Ectodermal cell (in vitro differentiated cells): ENCODE results near the gene AQP12A.

Experiments
- H3K27ac ChIP-seq: 2 replicates; pipeline ENCODE4 v1.7.0; 2013; ENCODE audit warnings: mild to moderate bottlenecking, low read depth, low read length; ENCODE audit not compliant: insufficient read depth, poor library complexity, severe bottlenecking
- H3K27me3 ChIP-seq: 2 replicates; pipeline ENCODE4 v1.7.0; 2013; ENCODE audit warnings: mild to moderate bottlenecking, low read length; ENCODE audit not compliant: insufficient read depth, control insufficient read depth, poor library complexity, severe bottlenecking
- H3K36me3 ChIP-seq: one replicate; pipeline ENCODE4 v1.7.0; 2013; ENCODE audit warnings: low read length; ENCODE audit not compliant: control insufficient read depth, insufficient read depth
- H3K4me1 ChIP-seq: one replicate; pipeline ENCODE4 v1.7.0; 2013; ENCODE audit warnings: low read length; ENCODE audit not compliant: control insufficient read depth, insufficient read depth
- H3K4me3 ChIP-seq: 2 replicates; pipeline ENCODE4 v1.7.0; 2013; ENCODE audit warnings: low read depth, low read length, control low read depth; ENCODE audit not compliant: insufficient read depth
- H3K9me3 ChIP-seq: 2 replicates; pipeline ENCODE4 v1.7.0; 2013; ENCODE audit warnings: mild to moderate bottlenecking, low read length, moderate library complexity; ENCODE audit not compliant: control insufficient read depth
- WGBS, 2 experiments: methylation state at CpG; one replicate each; pipeline ENCODE4 v1.1.7; 2013; ENCODE audit warnings: missing lambda C conversion rate in 2 of 2; 5-methylcytosine and 5-hydroxymethylcytosine counted together

AQP12A gene

GRCh38 chr2:240707043-240707756 is 15.5 kb downstream of the AQP12A start:
- no peaks in the 10 kb centered on the region for H3K36me3 ChIP-seq
- no peaks in the 10 kb centered on the region for H3K9me3 ChIP-seq
- H3K27me3 ChIP-seq: no peaks in the 10 kb centered on the region
- H3K4me3 ChIP-seq: no peak overlapping the region
- WGBS, 2 experiments: 79 to 87% methylated on average over 14 to 15 of the region's 15 CpGs
- no peaks in the 10 kb centered on the region for H3K4me1 ChIP-seq
- no peak overlapping the region for H3K27ac ChIP-seq

GRCh38 chr2:240707821-240708220 is 16.2 kb downstream of the AQP12A start:
- H3K9me3 ChIP-seq: no peaks in the 10 kb centered on the region
- H3K27ac ChIP-seq: no peak overlapping the region
- H3K36me3 ChIP-seq: no peaks in the 10 kb centered on the region
- no peaks in the 10 kb centered on the region for H3K27me3 ChIP-seq
- H3K4me3 ChIP-seq: no peak overlapping the region
- 85 to 90% methylated on average over 10 of the region's 10 CpGs for WGBS, 2 experiments
- H3K4me1 ChIP-seq: no peaks in the 10 kb centered on the region

GRCh38 chr2:240708457-240708856 is 16.8 kb downstream of the AQP12A start:
- no peaks in the 10 kb centered on the region for H3K27me3 ChIP-seq
- 79% methylated on average over 7 of the region's 7 CpGs for WGBS, 2 experiments
- H3K36me3 ChIP-seq: no peaks in the 10 kb centered on the region
- H3K27ac ChIP-seq: no peak overlapping the region
- no peaks in the 10 kb centered on the region for H3K4me1 ChIP-seq
- no peak overlapping the region for H3K4me3 ChIP-seq
- H3K9me3 ChIP-seq: no peaks in the 10 kb centered on the region

GRCh38 chr2:240711296-240711695 is 19.6 kb downstream of the AQP12A start:
- WGBS, 2 experiments: 92 to 95% methylated on average over 9 of the region's 9 CpGs
- Histone ChIP-seq H3K36me3 (no peaks in the 10 kb centered on the region), H3K4me1 (no peaks in the 10 kb centered on the region), H3K27ac (no peak overlapping the region), H3K4me3 (no peak overlapping the region), H3K27me3 (no peaks in the 10 kb centered on the region), H3K9me3 (no peaks in the 10 kb centered on the region)

GRCh38 chr2:240711701-240712100 is 20.0 kb downstream of the AQP12A start:
- Histone ChIP-seq H3K36me3 (no peaks in the 10 kb centered on the region), H3K9me3 (no peaks in the 10 kb centered on the region), H3K4me3 (no peak overlapping the region), H3K27ac (no peak overlapping the region), H3K4me1 (no peaks in the 10 kb centered on the region), H3K27me3 (no peaks in the 10 kb centered on the region)
- 90 to 91% methylated on average over 5 of the region's 5 CpGs for WGBS, 2 experiments

- Histone ChIP-seq H3K27ac (no peak overlapping the region), H3K27me3 (no peaks in the 10 kb centered on the region), H3K4me1 (no peaks in the 10 kb centered on the region), H3K36me3 (no peaks in the 10 kb centered on the region), H3K9me3 (no peaks in the 10 kb centered on the region), H3K4me3 (no peak overlapping the region)
- 92 to 94% methylated on average over 9 of the region's 9 CpGs for WGBS, 2 experiments
Observed at GRCh38 chr2:240712121-240712520, 20.5 kb downstream of the AQP12A start.

GRCh38 chr2:240713071-240713927 is 21.6 kb downstream of the AQP12A start:
- Histone ChIP-seq H3K27me3 (no peaks in the 10 kb centered on the region), H3K9me3 (no peaks in the 10 kb centered on the region), H3K4me1 (no peaks in the 10 kb centered on the region), H3K4me3 (no peak overlapping the region), H3K36me3 (no peaks in the 10 kb centered on the region), H3K27ac (no peak overlapping the region)
- WGBS, 2 experiments: 92 to 93% methylated on average over 25 of the region's 25 CpGs

GRCh38 chr2:240713928-240714746 is 22.5 kb downstream of the AQP12A start:
- H3K9me3 ChIP-seq: no peaks in the 10 kb centered on the region
- H3K4me3 ChIP-seq: no peak overlapping the region
- no peak overlapping the region for H3K27ac ChIP-seq
- H3K4me1 ChIP-seq: no peaks in the 10 kb centered on the region
- WGBS, 2 experiments: 93 to 94% methylated on average over 26 of the region's 26 CpGs
- H3K36me3 ChIP-seq: no peaks in the 10 kb centered on the region
- H3K27me3 ChIP-seq: no peaks in the 10 kb centered on the region

GRCh38 chr2:240714747-240715725 is 23.4 kb downstream of the AQP12A start:
- no peaks in the 10 kb centered on the region for H3K27me3 ChIP-seq

More at GRCh38 chr2:240714747-240715725, 23.4 kb downstream of the AQP12A start:
- H3K9me3 ChIP-seq: no peaks in the 10 kb centered on the region
- no peaks in the 10 kb centered on the region for H3K4me1 ChIP-seq
- H3K36me3 ChIP-seq: no peaks in the 10 kb centered on the region
- H3K4me3 ChIP-seq: no peak overlapping the region
- H3K27ac ChIP-seq: no peak overlapping the region
- 91 to 93% methylated on average over 23 of the region's 23 CpGs for WGBS, 2 experiments
